NCI-H1105 (cell line): Measurements from ENCODE around the gene HOXB1.

Experiments used
- DNase-seq: peaks from one replicate; lab custom pipeline; 2025; lab: John Stamatoyannopoulos, UW

Gene HOXB1

GRCh38 chr17:48554412-48555257 lies 23.8 kb upstream of the HOXB1 start:
- DNase-seq, result no peak

GRCh38 chr17:48553826-48554225 lies 23.0 kb upstream of the HOXB1 start:
- DNase-seq, result no peak

- no peak for DNase-seq
Observed at GRCh38 chr17:48553190-48553547, 22.4 kb upstream of the HOXB1 start.

GRCh38 chr17:48552466-48553189 lies 21.8 kb upstream of the HOXB1 start:
- DNase-seq, result no peak

GRCh38 chr17:48551596-48552465 lies 21.0 kb upstream of the HOXB1 start:
- no peak for DNase-seq

- no peak for DNase-seq
Observed at GRCh38 chr17:48551214-48551555, 20.4 kb upstream of the HOXB1 start.

GRCh38 chr17:48550502-48551213 lies 19.8 kb upstream of the HOXB1 start:
- DNase-seq, result peak; percentile 38

- no peak for DNase-seq
Observed at GRCh38 chr17:48549914-48550501, 19.2 kb upstream of the HOXB1 start.

- no peak for DNase-seq
Observed at GRCh38 chr17:48549281-48549630, 18.4 kb upstream of the HOXB1 start.

GRCh38 chr17:48548523-48549280 lies 17.9 kb upstream of the HOXB1 start:
- no peak for DNase-seq

GRCh38 chr17:48547808-48548522 lies 17.2 kb upstream of the HOXB1 start:
- DNase-seq, result peak; percentile 68

- DNase-seq, result peak; percentile 36
Observed at GRCh38 chr17:48546924-48547807, 16.4 kb upstream of the HOXB1 start.

GRCh38 chr17:48546137-48546923 lies 15.5 kb upstream of the HOXB1 start:
- no peak for DNase-seq

- DNase-seq, result no peak
Observed at GRCh38 chr17:48545539-48545938, 14.7 kb upstream of the HOXB1 start.

GRCh38 chr17:48545022-48545375 lies 14.2 kb upstream of the HOXB1 start, which contains the start of gene HOXB2:
HOXB2 (minus strand) TSS chr17:48545109; CDS start chr17:48544911, 198 bp downstream.
- peak; percentile 62 for DNase-seq

GRCh38 chr17:48544349-48545021 lies 13.7 kb upstream of the HOXB1 start:
- DNase-seq, result no peak

- DNase-seq, result no peak
Observed at GRCh38 chr17:48543854-48544348, 13.1 kb upstream of the HOXB1 start.
